ENCODE measurements around the gene GPR152. TPM values are rescaled to one million over a fixed set of nuclear protein-coding genes. Genes with fewer than 3 reads are reported as not detected.

Gene GPR152
- total RNA-seq, 1 donor from 2014 or later, result not detected

Small RNAs within 50 kb of the gene (microRNA-seq; reads per million reads assigned to microRNA genes)
- not detected for gene MIR6752

Other genes with a start within 250 kb of the GPR152 start
- gene GRK2, start 186.3 kb downstream of the GPR152 start, total RNA-seq (ENCODE audit: low replicate concordance), result 53.1 and 62.2 TPM in 2 replicates
- gene ANKRD13D, start 163.4 kb downstream of the GPR152 start, total RNA-seq (ENCODE audit: low replicate concordance), result 70.5 and 80.9 TPM in 2 replicates
- gene SSH3, start 149.2 kb downstream of the GPR152 start, total RNA-seq (ENCODE audit: low replicate concordance), result 32.0 and 40.9 TPM in 2 replicates
- 15.0 and 29.4 TPM in 2 replicates for gene POLD4, start 99.2 kb downstream of the GPR152 start, total RNA-seq (ENCODE audit: low replicate concordance)
- gene CLCF1, start 79.1 kb downstream of the GPR152 start, total RNA-seq (ENCODE audit: low replicate concordance), result 3.2 and 6.7 TPM in 2 replicates
- 29.5 and 41.2 TPM in 2 replicates for gene RAD9A, start 60.7 kb downstream of the GPR152 start, total RNA-seq (ENCODE audit: low replicate concordance)
- gene PPP1CA, start 50.9 kb downstream of the GPR152 start, total RNA-seq (ENCODE audit: low replicate concordance), result 137 TPM in 2 replicates
- gene TBC1D10C, start 48.6 kb downstream of the GPR152 start, total RNA-seq (ENCODE audit: low replicate concordance), result 0.87 TPM in 1 of 2 replicates, not detected in the other
- 0.31 and 1.5 TPM in 2 replicates for gene CARNS1, start 37.1 kb downstream of the GPR152 start, total RNA-seq (ENCODE audit: low replicate concordance)
- gene RPS6KB2, start 24.2 kb downstream of the GPR152 start, total RNA-seq (ENCODE audit: low replicate concordance), result 55.5 and 57.0 TPM in 2 replicates
- 1.1 and 2.0 TPM in 2 replicates for gene PTPRCAP, start 15.0 kb downstream of the GPR152 start, total RNA-seq (ENCODE audit: low replicate concordance)
- gene CORO1B, start 9.3 kb downstream of the GPR152 start, total RNA-seq (ENCODE audit: low replicate concordance), result 77.4 and 90.2 TPM in 2 replicates
- gene CABP4, start 2.6 kb upstream of the GPR152 start, total RNA-seq (ENCODE audit: low replicate concordance), result not detected in 2 replicates
- 41.7 and 46.6 TPM in 2 replicates for gene TMEM134, start 16.5 kb upstream of the GPR152 start, total RNA-seq (ENCODE audit: low replicate concordance)
- 32.4 and 47.6 TPM in 2 replicates for gene AIP, start 30.3 kb upstream of the GPR152 start, total RNA-seq (ENCODE audit: low replicate concordance)
- gene PITPNM1, start 52.6 kb upstream of the GPR152 start, total RNA-seq (ENCODE audit: low replicate concordance), result 50.4 and 51.7 TPM in 2 replicates
- 34.9 and 37.5 TPM in 2 replicates for gene CDK2AP2, start 55.4 kb upstream of the GPR152 start, total RNA-seq (ENCODE audit: low replicate concordance)
- gene CABP2, start 70.7 kb upstream of the GPR152 start, total RNA-seq (ENCODE audit: low replicate concordance), result not detected in 2 replicates
- gene GSTP1, start 131.1 kb upstream of the GPR152 start, total RNA-seq (ENCODE audit: low replicate concordance), result 1,009 and 1,011 TPM in 2 replicates
- 220 and 226 TPM in 2 replicates for gene NDUFV1, start 154.2 kb upstream of the GPR152 start, total RNA-seq (ENCODE audit: low replicate concordance)
- gene NUDT8, start 177.2 kb upstream of the GPR152 start, total RNA-seq (ENCODE audit: low replicate concordance), result 10.3 and 16.0 TPM in 2 replicates
- not detected in 2 replicates for gene TBX10, start 187.0 kb upstream of the GPR152 start, total RNA-seq (ENCODE audit: low replicate concordance)
- gene ACY3, start 198.0 kb upstream of the GPR152 start, total RNA-seq (ENCODE audit: low replicate concordance), result 2.2 and 5.8 TPM in 2 replicates
- gene ALDH3B2, start 221.9 kb upstream of the GPR152 start, total RNA-seq (ENCODE audit: low replicate concordance), result 4.8 and 9.4 TPM in 2 replicates

Data from type B pancreatic cell (in vitro differentiated cells).